Measurements from ENCODE around the gene UBAC2. TPM values are rescaled to one million over a fixed set of nuclear protein-coding genes. Genes with fewer than 3 reads are reported as not detected.

UBAC2 gene
- total and polyA plus RNA-seq, 2 of the 4 experiments (the other 2 are of a cell fraction): 20.8 to 36.3 TPM

GRCh38 chr13:99258210-99258860 lies 57.7 kb downstream of the UBAC2 start, which contains the start of gene GPR18:
GPR18 (minus strand) TSS chr13:99258379; CDS start chr13:99255872, 2,507 bp downstream.
- dilution Hi-C loops (cut with HindIII; ENCODE audit: low sequenced_read_pairs, unreplicated experiment): no loop called here
- DNase-seq: peak; percentile 24
- BruUV-seq (replicated peaks): no TSS peak

More at GRCh38 chr13:99258210-99258860, 57.7 kb downstream of the UBAC2 start, which contains the start of gene GPR18:
- in situ Hi-C loops (cut with MboI; ENCODE audit: low sequenced_read_pairs) (no loop called here), intact Hi-C loops (cut with micrococcal nuclease) (loop anchor here (1.0 to 5.0 kb wide), 2 partner anchors 40 to 56 kb away; partner anchors contain the start of gene UBAC2)
- Histone ChIP-seq H2AK5ac (ENCODE audit: low read depth, low read length) (no peak within 1 kb of the TSS), H4K91ac (ENCODE audit: insufficient read depth, low read depth, low read length) (no peak within 1 kb of the TSS), H3K56ac (ENCODE audit: extremely low read depth, insufficient read depth, low read length) (no peak within 1 kb of the TSS), H4K5ac (ENCODE audit: low read depth, low read length) (no peak within 1 kb of the TSS; the same call in 1 of the 2 replicates), H2BK15ac (ENCODE audit: low read depth, low read length) (no peak within 1 kb of the TSS), H2AK9ac (replicated peaks; ENCODE audit: low read depth, low read length, poor library complexity) (no peak within 1 kb of the TSS), H2AFZ (replicated peaks; ENCODE audit: low read length, poor library complexity) (no peak within 1 kb of the TSS), H3K18ac (ENCODE audit: low read depth, low read length) (peak within 1 kb of the TSS; percentile 31; the same call in 1 of the 2 replicates), H3K4me2 (ENCODE audit: low read depth, low read length) (peak within 1 kb of the TSS; percentile 51; the same call in 1 of the 2 replicates), H3K27ac (ENCODE audit: insufficient read depth, low read length) (no peak within 1 kb of the TSS), H2BK5ac (ENCODE audit: low read depth, low read length, poor library complexity, severe bottlenecking) (no peak within 1 kb of the TSS), H4K20me1 (ENCODE audit: insufficient read depth, low read length) (no peaks in the 10 kb centered on the region; the same call in 1 of the 2 replicates), H3K79me1 (ENCODE audit: low read depth in 1 of 2, low read length in 2 of 2) (peaks cover 3 to 4% of the 10 kb centered on the region in 2 experiments; a peak in 2 of 4 replicates), H3K4me3 (ENCODE audit: insufficient read depth, low read depth, low read length) (no peak within 1 kb of the TSS), H4K8ac (ENCODE audit: low read depth in 2 of 2, low read length in 2 of 2) (no peak within 1 kb of the TSS), H3K14ac (replicated peaks; ENCODE audit: low read depth, low read length) (no peak within 1 kb of the TSS), H2BK120ac (ENCODE audit: low read depth, low read length) (no peak within 1 kb of the TSS), H3K9ac (ENCODE audit: low read depth, low read length) (no peak within 1 kb of the TSS), H3K4ac (ENCODE audit: low read depth, low read length) (no peak within 1 kb of the TSS), H3K4me1 (ENCODE audit: control insufficient read depth, insufficient read depth, low read length) (peaks cover 4% of the 10 kb centered on the region; the same call in 1 of the 2 replicates), H2BK20ac (ENCODE audit: low read depth, low read length) (no peak within 1 kb of the TSS), H3K9me1 (ENCODE audit: insufficient read depth, low read length) (peaks cover 3% of the 10 kb centered on the region; the same call in 1 of the 2 replicates), H3K36me3 (ENCODE audit: control insufficient read depth, insufficient read depth, low read length) (peaks cover 9% of the 10 kb centered on the region), H3K9me3 (ENCODE audit: control insufficient read depth, insufficient read depth, low read length) (no peaks in the 10 kb centered on the region), H3K23ac (ENCODE audit: low read depth, low read length) (no peak within 1 kb of the TSS), H3K27me3 (ENCODE audit: control insufficient read depth, insufficient read depth, low read length) (no peaks in the 10 kb centered on the region)
- ATAC-seq (ENCODE audit: low read depth): peak; percentile 59
- ChIA-PET CTCF (interaction anchor here (0.6 to 1.1 kb wide), 3 partner anchors 15 to 178 kb away, joined by 3 to 4 read pairs (median 3); no protein-coding TSS in a partner anchor), POLR2A (ENCODE audit: unreplicated experiment) (no interaction called here)
- TF ChIP-seq ELK1 (IDR thresholded peaks at IDR 0.05; ENCODE audit: borderline replicate concordance, low read depth, low read length) (no peak), CHD1 (IDR thresholded peaks at IDR 0.05; ENCODE audit: low read depth, low read length) (no peak), USF2 (IDR thresholded peaks at IDR 0.05; ENCODE audit: low read depth, low read length) (no peak), FOS (IDR thresholded peaks at IDR 0.05; ENCODE audit: low read depth, low read length) (no peak), RFX5 (IDR thresholded peaks at IDR 0.05; ENCODE audit: low read depth, low read length) (no peak), CTCF (conservative IDR thresholded peaks at IDR 0.05; ENCODE audit: low read depth, low read length) (no peak), CEBPB (IDR thresholded peaks at IDR 0.05; ENCODE audit: low read depth, low read length) (no peak)
- WGBS, 2 experiments (ENCODE audit: extremely low coverage in 2 of 2, insufficient read length in 1 of 2): 80% methylated on average over 1 of the region's 4 CpGs; no CpG with 5 or more reads in 1 of the 2 experiments

All from IMR-90 (cell line).